Left ventricle myocardium superior (tissue), 1 donor: ENCODE results near the gene RBM44. TPM values are rescaled to one million over a fixed set of nuclear protein-coding genes. Genes with fewer than 3 reads are reported as not detected.

Source experiments
- ATAC-seq: fragments of 200-7000 bp; cut with Tn5 transposase; one replicate; pipeline ENCODE4 v1.9.1; 2020; ENCODE audit warnings: mild to moderate bottlenecking, moderate library complexity
- DNase-seq: peaks from one replicate; pipeline ENCODE4 v3.0.0-alpha.2; 2020
- intact Hi-C: fragments of 100-400 bp; cut with micrococcal nuclease; formaldehyde crosslinking; loops from one replicate; pipeline ENCODE4 v1.11.0; 2022
- total RNA-seq: library from RNA; stranded (reverse); fragmentation: NEBNext Ultra II Directional; extraction: Animal tissue kit (Norgen Biotek cat#: 25700); gene quantifications from one replicate; pipeline ENCODE4 v1.2.1, GENCODE V29; 2021
- donor health status: DM: no; HTN: yes; CAD: no; lungs with severe emphysema.

Gene RBM44
- total RNA-seq, 1 donor from 2014 or later: 0.32 TPM

DNA sequence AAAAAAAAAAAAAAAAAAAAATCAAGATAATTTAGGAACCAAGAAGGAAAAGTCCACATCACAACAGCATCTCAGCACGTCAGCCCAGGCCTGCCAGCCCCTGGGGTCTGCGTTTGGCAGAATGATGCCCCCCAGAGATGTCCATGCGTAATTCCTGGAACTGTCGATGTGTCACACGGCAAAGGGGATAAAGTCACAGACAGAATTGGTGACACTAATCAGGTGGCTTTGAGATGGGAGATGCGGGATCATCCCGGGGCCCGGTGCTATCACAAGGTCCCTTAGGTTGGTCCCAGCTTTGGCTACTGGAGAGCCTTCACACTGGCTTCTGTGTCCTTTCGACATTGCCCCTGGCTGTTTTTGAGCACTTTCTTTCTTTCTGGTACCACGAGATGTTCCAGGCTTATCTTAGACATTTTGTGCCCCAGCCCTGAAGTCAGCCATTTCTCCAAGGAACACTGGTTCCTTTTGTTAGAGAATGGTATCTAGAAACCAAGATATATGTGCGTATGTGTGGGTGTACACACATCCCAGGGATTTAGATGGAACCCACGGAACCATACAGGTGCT lies 81.5 kb downstream of the RBM44 start:
- DNase-seq (no peak), ATAC-seq (no peak)

GRCh38 chr2:237882510-237883481 lies 84.2 kb downstream of the RBM44 start:
- peak; percentile 55 for DNase-seq
- no peak for ATAC-seq
- intact Hi-C loops: no loop called here

More for the DNA sequence above, 81.5 kb downstream of the RBM44 start:
- intact Hi-C loops: no loop called here

- DNase-seq (peak; percentile 18), ATAC-seq (no peak)
- intact Hi-C loops: no loop called here
These were observed 85.4 kb downstream of the RBM44 start for GRCh38 chr2:237883951-237884446.

GRCh38 chr2:237884681-237885080 lies 86.1 kb downstream of the RBM44 start:
- DNase-seq: peak; percentile 25
- intact Hi-C loops: no loop called here
- ATAC-seq: no peak

DNA sequence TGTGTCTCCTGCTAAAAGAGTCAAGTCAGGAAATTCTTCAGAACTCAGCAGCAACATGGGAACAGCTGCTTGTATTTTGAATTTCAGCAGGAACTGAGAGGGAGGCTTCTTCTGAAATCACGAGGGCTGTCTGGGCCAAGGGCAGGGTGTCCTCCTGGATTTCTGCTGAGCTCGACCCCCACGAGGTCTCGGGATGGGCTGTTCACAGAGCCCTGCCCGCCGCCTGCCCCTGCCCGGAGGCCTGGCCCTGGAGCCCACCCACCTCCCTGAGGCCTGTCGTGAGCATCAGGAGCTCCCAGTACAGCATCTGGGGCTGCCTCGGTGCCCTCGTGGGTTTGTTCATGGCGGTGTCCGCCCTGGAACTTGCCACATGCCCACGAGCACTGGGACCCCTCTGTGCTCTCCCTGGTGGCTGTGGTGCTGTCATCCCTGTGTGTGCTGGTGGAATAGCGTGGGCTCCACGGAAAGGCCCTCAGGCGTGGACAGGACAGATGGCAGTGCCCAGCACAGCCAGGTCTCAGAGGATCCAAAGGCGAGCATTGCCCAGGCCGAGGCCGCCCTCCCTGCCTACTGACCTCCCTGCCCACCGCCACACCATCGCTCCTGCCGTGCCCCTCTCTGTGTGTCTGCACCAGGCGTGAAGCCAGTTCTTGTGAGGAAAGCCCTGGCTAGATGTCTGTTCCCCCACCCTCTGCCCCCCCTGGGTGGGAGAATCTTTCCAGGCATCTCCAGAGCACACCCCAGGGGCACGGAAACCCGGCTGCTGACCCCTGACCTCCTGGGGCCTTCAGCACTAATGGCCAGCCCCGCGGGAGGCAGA lies 86.7 kb downstream of the RBM44 start:
- ATAC-seq (peak; percentile 1), DNase-seq (peak; percentile 41)
- intact Hi-C loops: no loop called here

DNA sequence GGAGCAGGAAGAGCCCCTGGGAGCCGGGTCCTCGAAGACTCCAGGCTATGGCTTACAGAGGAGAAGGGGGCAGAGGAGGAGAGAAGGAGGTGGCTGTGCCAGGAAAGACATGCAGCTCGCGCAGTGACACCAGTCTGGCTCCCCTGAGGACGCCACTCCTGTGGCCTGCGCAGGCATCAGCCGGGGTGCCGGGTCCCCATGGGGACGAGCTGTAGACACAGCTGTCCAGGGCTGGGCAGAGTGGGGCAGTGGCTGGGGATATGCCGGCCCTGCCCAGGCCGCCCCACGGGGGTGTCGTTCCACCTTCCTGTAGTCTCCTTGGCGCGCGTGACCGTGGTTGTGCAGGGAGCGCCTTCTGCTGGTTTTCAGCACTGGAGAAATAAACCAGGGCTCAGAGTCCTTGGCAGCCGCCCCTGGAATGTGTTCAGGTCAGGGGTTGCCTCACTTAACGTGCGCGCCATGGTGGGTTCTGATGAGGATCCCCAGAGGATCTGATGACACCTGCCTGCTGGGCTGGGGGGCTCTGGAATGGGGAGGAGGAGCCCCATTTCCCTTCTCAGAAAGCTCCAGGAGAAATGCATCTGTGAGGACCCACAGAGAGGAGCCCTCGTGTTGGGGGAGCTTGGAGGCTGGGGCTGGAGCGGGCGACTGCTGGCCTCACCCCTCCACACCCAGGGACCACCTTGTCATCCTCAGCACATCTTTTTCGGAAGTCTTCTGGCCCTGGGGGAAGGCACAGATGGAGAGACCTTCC lies 87.5 kb downstream of the RBM44 start:
- DNase-seq (peak; percentile 87), ATAC-seq (peak; percentile 73)
- intact Hi-C loops: no loop called here

DNA sequence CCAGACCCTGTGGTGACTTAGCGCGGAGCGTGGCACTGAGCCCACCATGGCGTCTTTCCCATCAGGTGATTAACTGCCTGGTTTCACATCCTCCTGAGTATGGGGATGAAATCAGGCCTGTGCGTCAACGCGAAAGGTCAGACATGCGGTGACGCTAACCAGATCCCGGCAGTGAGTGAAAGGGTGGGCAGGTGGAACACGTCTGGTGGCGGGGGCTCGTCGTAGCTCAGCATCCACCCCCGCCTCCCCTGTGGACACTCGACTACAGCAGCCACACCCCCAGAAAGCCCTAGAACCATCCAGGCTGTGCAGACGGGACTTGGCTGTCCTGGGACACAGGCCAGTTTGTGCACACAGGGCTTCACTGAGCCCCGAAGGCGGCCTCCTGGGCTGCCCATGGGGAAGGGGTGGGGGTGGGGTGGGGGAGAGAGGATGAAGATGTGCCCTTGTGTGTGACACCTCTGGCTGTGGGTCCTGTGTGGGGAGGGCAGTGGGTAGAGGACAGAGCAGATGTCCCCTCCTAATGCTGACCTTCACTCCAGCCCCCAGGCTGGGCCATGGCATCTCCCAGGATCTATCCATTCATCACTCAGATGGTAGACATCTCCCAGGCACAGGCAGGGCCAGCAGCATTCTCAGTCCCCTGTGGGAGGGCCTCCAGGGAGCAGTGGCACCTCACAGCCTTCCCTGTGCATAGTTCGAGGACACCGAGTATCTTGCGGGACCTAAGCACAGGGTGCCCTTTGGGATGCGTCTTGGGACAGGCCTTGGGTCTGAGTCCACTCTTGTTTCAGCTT lies 88.3 kb downstream of the RBM44 start:
- peak; percentile 89 for DNase-seq
- peak; percentile 84 for ATAC-seq
- intact Hi-C loops: no loop called here

DNA sequence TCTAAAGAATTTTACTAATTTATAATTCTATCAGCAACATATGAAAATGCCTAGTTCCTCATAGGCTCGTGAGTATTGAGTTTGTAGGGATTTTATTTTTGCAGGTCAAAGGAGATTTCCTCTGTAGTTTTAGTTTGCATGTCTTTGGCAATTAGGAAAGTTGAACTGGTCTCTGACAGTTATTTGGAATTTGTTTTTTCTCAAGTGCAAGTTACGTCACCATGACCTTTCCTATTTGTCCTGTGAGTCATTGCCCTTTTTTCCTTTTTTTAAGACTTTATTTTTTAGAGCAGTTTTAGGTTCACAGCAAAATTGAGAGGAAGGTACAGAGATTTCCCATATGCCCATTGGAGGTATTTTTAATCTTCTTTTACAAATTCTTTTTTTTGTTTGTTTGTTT lies 89.8 kb downstream of the RBM44 start:
- DNase-seq (no peak), ATAC-seq (no peak)
- intact Hi-C loops: no loop called here

- intact Hi-C loops: no loop called here
- no peak for ATAC-seq
- DNase-seq: peak; percentile 7
These were observed 90.4 kb downstream of the RBM44 start for GRCh38 chr2:237889016-237889415.

DNA sequence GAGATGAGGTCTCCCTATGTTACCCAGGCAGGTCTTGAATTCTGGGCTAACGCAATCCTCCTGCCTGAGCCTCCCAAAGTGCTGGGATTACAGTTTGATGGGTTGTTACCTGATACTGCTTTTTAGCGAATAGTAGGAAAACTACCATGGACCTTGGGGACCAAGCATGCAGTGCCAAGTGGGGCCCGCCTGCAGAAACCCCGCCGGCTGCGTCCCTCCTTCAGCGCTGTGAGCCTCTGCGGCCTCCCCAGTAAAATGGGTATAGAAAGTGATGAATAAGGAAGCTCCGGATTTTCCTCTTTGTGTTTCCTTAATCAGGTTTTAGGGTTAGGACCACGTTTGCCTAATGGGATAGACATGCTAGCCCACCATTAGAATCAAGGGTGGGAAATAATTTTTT lies 91.2 kb downstream of the RBM44 start:
- ATAC-seq (no peak), DNase-seq (peak; percentile 13)
- intact Hi-C loops: no loop called here

Other genes starting within 250 kb of the RBM44 start
- gene PRLH, start 232.2 kb upstream of the RBM44 start, total RNA-seq: not detected
- gene RAB17, start 208.0 kb upstream of the RBM44 start, total RNA-seq: 3.2 TPM
- 101 TPM for gene LRRFIP1, start 171.2 kb upstream of the RBM44 start, total RNA-seq
- 151 TPM for gene RAMP1, start 60.8 kb downstream of the RBM44 start, total RNA-seq
- 67.7 TPM for gene UBE2F, start 168.2 kb downstream of the RBM44 start, total RNA-seq